GM21526 (cell line): Measurements from ENCODE around the gene ARHGAP31.

Experiments
- ATAC-seq: cut with Tn5 transposase; IDR thresholded peaks from one replicate; pipeline ENCODE4 v1.9.1; 2021; ENCODE audit warnings: moderate library complexity; ENCODE audit not compliant: unreplicated experiment, low FRiP score

The ARHGAP31 gene

DNA sequence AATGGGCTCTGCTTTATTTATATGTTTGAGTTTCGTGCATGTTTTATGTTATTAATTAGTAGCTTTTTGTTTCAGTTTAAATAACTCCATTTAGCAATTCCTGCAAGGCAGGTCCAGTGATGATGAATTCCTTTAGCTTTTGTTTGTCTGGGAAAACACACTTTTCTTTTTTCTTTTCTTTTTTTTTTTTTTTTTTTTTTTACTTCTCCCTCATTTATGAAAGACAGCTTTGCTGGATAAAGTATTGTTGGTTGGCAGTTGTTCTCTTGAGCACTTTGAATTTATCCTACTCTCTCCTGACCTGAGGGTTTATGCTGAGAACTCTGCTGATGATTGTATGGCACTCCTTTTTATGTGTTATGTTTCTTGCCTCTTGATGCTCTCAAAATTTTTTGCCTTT is 133.5 kb downstream of the ARHGAP31 start:
- ATAC-seq = no peak

DNA sequence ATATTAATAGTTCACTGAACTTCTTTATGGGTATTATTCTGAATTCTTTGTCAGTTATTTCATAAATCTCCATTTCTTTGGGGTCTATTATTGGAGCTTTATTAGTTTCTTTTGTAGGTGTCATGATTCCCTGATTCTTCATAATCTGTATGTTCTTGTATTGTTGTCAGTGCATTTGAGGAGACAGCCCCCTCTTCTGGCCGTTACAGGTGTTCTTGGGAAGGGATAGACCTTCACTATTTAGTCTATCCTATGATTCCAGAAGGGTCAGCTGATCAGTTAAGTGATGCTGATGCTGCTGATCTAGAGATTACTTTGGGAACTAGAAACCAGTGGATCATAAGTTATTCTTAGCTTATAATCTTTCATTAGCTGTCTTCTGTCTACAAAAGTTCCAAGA is 134.4 kb downstream of the ARHGAP31 start:
- ATAC-seq = no peak

DNA sequence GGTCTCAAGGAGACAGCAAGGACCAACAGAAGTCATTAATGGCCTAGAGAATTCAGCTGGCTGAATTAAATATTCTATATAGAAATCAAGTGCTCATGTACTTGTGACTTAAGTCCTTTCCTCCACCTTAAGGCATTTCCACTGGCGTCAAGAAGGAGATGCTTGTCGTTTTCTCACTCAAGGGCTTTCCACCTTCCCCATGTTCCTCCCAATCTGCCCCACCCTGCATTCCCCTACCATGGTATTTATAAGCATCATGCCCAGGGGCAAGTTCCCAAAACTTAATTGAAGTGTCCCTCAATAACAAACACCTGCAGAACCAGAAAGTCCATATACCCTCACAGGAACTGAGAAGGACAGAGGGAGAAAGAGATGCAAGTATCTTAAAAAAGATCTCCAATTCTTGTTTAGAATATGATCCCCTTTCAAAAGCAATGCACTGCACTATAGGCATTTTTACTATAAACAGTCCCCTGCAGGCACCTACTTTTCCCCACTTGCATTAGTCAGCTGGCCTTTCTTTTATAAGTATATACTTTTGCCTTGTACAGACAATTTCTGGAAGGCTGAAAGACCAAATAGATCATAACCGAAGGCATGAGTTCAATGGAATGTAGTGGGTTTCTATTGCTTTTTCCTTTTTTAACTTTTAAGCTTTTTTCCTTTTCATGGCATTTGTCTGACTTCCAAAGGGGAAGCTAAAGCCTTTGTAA is 139.6 kb downstream of the ARHGAP31 start:
- ATAC-seq = no peak

DNA sequence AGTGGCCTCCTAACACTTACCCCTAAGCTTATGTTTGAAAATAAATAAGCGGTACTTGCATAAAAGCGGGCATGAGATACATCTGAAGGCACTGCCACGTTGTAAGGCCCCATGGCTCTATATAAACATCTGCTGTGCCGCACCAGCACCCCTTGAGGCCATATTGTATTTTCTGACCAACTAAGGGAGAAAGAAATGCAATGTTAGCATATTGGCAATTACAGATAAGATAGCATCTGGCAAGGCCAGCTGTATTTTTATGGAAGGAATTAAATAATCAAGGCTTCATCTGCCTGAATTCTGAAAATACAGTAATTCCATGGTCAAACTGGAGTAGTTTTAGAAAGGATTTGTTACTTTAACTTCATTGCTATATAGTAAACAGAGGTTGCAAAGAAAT is 140.5 kb downstream of the ARHGAP31 start:
- ATAC-seq = no peak

DNA sequence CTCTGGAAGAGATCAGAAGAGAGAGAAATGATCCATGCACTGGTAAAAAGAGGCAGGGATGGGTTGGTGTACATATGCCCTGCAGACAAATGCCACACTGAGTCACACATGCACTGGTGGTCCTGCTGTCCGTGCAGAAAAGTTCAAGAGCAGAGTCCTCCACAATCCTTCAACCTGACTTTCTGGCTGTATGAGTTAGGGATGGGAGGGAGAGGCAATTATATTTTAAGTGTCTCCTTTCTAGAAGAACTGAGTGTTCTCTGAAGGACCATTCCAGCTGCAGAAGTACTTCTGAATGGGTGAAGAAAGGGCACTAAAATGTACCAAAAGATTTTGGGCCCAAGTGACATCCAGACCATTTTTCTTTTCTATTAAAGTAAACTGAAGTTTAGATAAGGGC is 142.8 kb downstream of the ARHGAP31 start:
- no peak for ATAC-seq

DNA sequence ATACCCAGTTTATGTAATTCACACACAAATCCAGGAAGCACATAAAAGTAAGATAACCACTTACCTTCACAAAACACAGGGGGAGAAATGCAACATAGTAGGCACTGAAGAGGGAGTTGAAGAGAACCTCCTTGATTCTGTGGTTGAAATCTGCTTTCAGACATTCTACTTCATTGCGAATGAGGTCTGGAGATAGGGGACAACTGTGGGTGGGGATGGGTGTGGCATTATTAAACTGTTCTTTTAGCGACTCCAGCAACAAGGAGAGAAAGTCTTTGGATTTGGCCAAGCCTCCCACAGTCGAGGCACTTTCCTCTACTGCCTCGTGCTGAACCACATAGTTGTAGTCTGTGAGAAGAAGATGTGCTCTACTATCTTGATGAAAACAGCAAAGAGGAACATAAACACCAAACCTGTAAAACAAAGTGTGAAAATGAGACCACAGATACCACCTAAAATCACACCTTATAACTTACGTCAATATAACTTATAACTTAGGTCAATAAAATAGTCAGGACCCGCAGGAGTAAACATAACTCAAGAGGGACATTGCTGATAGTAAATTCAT is 143.6 kb downstream of the ARHGAP31 start:
- no peak for ATAC-seq

DNA sequence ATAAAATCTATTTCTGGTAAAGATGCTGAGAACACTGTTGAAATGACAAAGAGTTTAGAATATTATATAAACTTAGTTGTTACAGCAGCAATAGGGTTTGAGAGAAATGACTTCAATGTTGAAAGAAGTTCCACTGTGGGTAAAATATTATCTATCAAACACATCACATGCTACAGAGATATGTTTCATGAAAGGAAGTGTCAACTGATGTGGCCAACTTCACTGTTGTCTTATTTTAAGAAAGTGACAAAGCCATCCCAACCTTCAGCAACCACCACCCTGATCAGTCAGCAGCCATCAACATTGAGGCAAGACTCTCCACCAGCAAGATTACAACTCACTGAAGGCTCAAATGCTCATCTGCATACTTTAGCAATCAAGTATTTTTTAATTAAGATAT is 149.0 kb downstream of the ARHGAP31 start:
- no peak for ATAC-seq

DNA sequence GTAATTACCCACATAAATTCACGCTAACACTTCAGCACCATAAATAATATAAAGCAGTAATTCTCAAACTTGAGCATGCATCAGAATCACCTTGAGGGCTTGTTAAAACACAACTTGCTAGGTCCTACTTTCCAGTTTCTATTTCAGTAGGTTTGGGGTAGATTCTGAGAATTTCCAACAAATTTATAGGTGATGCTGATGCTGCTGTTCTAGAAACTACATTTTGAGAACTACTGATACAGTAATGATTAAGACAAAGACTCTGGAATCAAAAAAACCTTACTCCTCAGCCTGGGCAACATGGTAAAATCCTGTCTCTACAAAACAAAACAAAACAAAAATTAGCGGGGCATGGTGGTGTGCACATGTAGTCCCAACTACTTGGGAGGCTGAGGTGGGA is 150.4 kb downstream of the ARHGAP31 start:
- no peak for ATAC-seq

DNA sequence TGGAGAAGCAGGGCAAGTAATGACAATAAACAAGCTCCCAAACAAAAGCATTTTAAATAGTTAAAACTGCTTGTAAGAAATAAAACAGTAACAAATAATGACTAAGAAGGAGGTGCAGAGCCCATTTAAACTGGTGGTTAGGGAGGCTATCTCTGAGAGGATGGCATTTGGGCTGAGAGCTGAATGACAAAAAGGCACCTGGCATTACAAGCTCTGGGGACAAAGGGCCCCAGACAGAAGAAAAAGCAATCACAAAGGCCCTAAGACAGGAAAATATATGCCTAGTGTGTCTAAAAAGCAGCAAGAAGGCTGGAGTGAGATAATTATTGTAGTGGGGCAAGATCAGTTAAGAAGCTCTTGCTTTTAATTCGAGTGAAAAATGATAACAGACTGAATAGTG is 159.6 kb downstream of the ARHGAP31 start:
- no peak for ATAC-seq

DNA sequence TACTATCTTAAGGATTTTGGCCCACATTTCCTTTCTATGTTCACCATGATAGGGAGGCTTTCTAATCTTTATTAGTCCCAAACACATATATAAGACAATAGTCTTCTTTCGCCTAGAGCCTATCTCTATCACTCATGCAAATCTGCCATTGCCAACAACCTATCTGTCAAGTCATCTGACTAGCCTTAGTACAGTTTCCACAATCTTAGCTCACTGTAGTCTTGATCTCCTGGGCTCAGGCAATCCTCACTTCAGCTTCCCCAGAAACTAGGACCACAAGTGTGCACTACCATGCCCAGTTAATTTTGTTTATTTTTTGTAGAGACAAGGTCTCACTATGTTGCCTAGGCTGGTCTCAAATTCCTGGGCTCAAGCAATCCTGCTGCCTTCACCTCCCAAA is 162.3 kb downstream of the ARHGAP31 start:
- ATAC-seq = no peak

DNA sequence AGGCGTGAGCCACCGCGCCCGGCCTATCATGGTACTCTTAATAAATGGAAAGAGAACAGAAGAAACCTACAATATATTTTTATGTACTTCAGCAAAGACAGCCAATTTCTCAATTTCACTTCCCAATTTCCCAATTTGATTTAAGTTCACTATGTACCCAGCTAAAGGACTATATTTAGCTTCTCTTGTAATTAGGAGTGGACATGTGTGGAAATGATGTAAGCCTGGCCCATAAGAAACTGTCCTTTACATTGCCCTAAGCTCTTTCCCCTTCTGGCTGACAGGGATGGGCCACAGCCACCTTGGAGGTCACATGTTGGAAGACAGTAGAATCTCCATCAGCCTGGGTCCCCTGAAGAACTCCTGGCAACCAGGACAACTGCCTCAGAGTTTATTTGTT is 163.1 kb downstream of the ARHGAP31 start:
- ATAC-seq = no peak

DNA sequence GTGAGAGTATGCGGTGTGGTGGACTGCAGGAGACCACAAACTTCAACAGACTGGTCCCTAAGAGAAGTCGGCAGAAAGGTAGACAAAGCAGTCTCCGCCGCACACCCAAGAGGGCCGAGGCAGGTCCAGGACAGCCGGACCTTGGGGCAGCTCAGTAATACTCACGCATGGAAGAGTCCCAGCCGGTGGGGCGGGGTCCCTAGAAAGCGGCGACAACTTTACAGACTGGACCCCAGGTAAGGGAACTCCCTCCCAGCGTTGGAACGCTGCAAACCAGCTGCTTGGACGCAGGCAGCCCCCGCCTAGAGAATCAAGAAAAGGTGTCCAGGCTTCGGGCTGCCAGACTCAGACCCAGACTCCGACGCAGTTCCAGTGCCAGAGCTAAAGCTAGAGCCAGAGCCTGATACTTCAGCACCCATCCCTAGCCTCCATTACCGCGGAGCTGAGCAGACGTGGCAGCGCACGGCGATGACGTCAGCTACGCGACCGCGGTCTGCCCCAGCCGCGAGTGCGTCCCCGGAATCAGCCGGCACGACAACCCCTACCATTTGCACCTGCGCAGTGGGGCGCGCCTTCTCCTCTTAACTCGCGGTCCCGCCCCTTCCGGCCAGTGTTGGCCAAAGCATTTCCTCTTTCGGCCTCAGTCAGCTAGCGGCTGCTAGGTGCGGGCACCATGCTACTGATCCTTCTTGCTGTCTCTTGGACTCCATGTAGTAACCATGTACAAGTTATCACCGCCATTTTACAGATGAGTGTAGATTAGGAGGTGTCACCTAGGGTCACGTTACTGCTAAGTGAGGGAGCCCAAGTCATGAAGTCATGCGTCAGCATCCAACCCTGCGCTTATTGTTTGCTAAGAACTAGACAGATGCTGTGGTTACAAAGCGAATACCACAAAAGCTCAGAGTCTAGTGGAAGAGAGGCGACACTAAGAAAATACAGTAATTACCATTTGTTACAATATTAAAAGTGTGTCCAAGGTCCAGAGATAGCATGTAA is 169.3 kb downstream of the ARHGAP31 start, which contains the start of gene TMEM39A:
TMEM39A (minus strand) TSS at position 445 of the 999 bp plus-strand sequence. CDS start 1,541 bp downstream, outside the sequence.
- ATAC-seq = peak; percentile 90

DNA sequence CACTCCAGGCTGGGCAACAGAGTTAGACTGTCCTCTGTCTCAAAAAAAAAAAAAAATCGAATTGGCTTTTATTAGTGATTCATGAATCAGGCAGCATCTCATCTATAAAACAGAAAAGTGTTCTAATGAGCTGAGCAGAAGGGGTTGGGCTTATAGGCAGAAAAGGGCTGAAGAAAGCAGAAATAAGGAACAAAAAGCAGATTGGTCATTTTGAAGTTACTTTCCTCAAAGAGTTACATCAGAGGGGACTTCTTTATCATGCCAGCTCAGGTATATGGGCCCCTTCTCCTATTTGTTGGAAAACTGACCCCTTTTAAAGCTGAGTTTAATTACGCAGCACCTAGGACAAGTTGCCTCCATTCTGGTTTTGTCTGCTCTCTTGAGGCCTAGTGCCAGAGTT is 173.9 kb downstream of the ARHGAP31 start:
- no peak for ATAC-seq

DNA sequence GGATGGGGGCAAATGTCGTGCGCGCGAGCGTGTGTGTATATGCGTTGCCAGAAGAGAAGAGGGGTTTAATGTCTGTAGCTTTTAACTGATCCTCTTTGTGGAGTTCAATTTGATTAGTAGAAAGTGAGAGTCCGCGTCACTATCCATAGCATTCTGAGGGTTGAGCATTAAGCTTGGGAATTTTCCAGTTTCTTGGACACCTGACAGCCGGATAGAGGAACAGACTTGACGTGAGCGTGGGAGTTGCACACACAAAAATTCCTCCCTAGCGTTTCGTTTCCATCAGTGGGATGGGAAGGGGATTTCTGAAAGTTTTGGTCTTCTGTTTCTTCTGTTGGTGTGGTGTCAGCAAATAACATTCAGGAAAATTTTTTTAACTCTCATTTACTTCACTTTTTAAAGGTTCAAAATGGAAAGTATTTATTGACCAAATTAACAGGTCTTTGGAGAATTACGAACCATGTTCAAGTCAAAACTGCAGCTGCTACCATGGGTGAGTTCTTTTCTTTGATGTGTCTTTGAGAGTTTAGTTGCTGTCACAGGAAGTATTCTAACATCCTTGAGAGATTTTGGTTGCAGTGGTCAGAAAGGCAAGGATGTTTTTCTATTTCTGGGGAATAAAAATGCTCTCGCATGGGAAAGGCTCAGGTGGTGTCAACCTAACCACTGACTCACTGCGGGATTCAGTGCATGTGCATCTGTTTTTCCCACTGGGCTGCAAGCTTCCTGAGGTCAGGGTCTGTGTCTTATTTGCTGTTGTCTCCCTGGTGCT is 175.4 kb downstream of the ARHGAP31 start:
- ATAC-seq = no peak
